Measurements from ENCODE around the gene PIP5K1C. TPM values are rescaled to one million over a fixed set of nuclear protein-coding genes. Genes with fewer than 3 reads are reported as not detected.
"Not testable (repeated sequence)": the region's sequence is repeated elsewhere in the genome, so short reads cannot be mapped to it uniquely, and the experiment has no call there.

PIP5K1C gene
- total and polyA plus RNA-seq, 8 donors = 8.6 to 164 (median 25.6) TPM

- Histone ChIP-seq H3K4me1 (peaks cover 0 to 6% (median 0%) of the 10 kb centered on the region in 4 donors), H3K36me3 (peaks cover 39 to 92% (median 84%) of the 10 kb centered on the region in 4 donors), H3K9me3 (no peaks in the 10 kb centered on the region), H3K4me3 (no peak overlapping the region), H3K27ac (no peak overlapping the region), H3K27me3 (no peaks in the 10 kb centered on the region)
- intact Hi-C loops (cut with DNase I; ENCODE audit: low total_unique reads) = no loop called here
- no peak for DNase-seq
- TF ChIP-seq POLR2AphosphoS5 (IDR thresholded peaks at IDR 0.05) (no peak), POLR2A (IDR thresholded peaks at IDR 0.05) (no peak), CTCF (IDR thresholded peaks at IDR 0.05) (no peak), EP300 (IDR thresholded peaks at IDR 0.05) (no peak)
- 94 to 98% (median 98%) methylated on average over 17 to 33 of the region's 33 CpGs for WGBS, 5 donors
Observed at GRCh38 chr19:3651684-3652083, 48.6 kb downstream of the PIP5K1C start.

- intact Hi-C loops (cut with DNase I; ENCODE audit: low total_unique reads) = no loop called here
- H3K4me3 ChIP-seq = no peak overlapping the region
- H3K27me3 ChIP-seq = no peaks in the 10 kb centered on the region
- no peaks in the 10 kb centered on the region for H3K9me3 ChIP-seq
- H3K36me3 ChIP-seq = peaks cover 42 to 92% (median 87%) of the 10 kb centered on the region in 4 donors
- DNase-seq = peak in 1 of 2 donors; percentile 49
- TF ChIP-seq EP300 (IDR thresholded peaks at IDR 0.05) (no peak), POLR2AphosphoS5 (IDR thresholded peaks at IDR 0.05) (no peak), CTCF (IDR thresholded peaks at IDR 0.05) (no peak), POLR2A (IDR thresholded peaks at IDR 0.05) (no peak)
- H3K27ac ChIP-seq = no peak overlapping the region
- peaks cover 0 to 16% (median 4%) of the 10 kb centered on the region in 4 donors for H3K4me1 ChIP-seq
- WGBS, 5 donors = 69 to 83% (median 75%) methylated on average over 2 to 16 of the region's 16 CpGs
Observed at GRCh38 chr19:3649888-3650287, 50.4 kb downstream of the PIP5K1C start.

- H3K36me3 ChIP-seq = peaks cover 36 to 93% (median 91%) of the 10 kb centered on the region in 4 donors
- no peaks in the 10 kb centered on the region for H3K9me3 ChIP-seq
- WGBS, 5 donors = 90 to 96% (median 94%) methylated on average over 20 to 33 of the region's 33 CpGs
- peaks cover 0 to 21% (median 9%) of the 10 kb centered on the region in 4 donors for H3K4me1 ChIP-seq
- no peak overlapping the region for H3K27ac ChIP-seq
- no peaks in the 10 kb centered on the region for H3K27me3 ChIP-seq
- H3K4me3 ChIP-seq = no peak overlapping the region
- DNase-seq = no peak
- intact Hi-C loops (cut with DNase I; ENCODE audit: low total_unique reads) = no loop called here
- TF ChIP-seq EP300 (IDR thresholded peaks at IDR 0.05) (no peak), CTCF (IDR thresholded peaks at IDR 0.05) (no peak), POLR2AphosphoS5 (IDR thresholded peaks at IDR 0.05) (no peak), POLR2A (IDR thresholded peaks at IDR 0.05) (no peak)
Observed at GRCh38 chr19:3648037-3648905, 52.0 kb downstream of the PIP5K1C start.

GRCh38 chr19:3647102-3647501 lies 53.2 kb downstream of the PIP5K1C start:
- Histone ChIP-seq H3K36me3 (peaks cover 32 to 93% (median 91%) of the 10 kb centered on the region in 4 donors), H3K4me1 (peaks cover 0 to 21% (median 9%) of the 10 kb centered on the region in 4 donors)

More at GRCh38 chr19:3647102-3647501, 53.2 kb downstream of the PIP5K1C start:
- H3K27me3 ChIP-seq; DNase-seq; H3K27ac ChIP-seq; H3K9me3 ChIP-seq; H3K4me3 ChIP-seq; intact Hi-C loops (cut with DNase I; ENCODE audit: low total_unique reads): not testable (repeated sequence)
- 64 to 98% (median 94%) methylated on average over 4 to 5 of the region's 5 CpGs for WGBS, 5 donors
